PC-9 (cell line): ENCODE results near the gene SDCCAG8.

Experiments used
- CTCF ChIP-seq: fragments of 200-600 bp; sonication (generic); conservative IDR thresholded peaks from 2 replicates; pipeline ENCODE4 v1.6.1; 2017; ENCODE audit warnings: mixed run types, antibody characterized with exemption, mild to moderate bottlenecking, moderate library complexity
- EZH2 ChIP-seq: fragments of 200-600 bp; sonication (generic); IDR thresholded peaks from 2 replicates; pipeline ENCODE4 v1.8.0; 2017; ENCODE audit warnings: antibody characterized with exemption, low read depth

- TF ChIP-seq EZH2 (no peak), CTCF (no peak)
Measured at GRCh38 chr1:243539636-243540035, 283.8 kb downstream of the SDCCAG8 start.
